Activated naive CD4-positive, alpha-beta T cell treated with anti-CD3 and anti-CD28 coated beads, Interleukin-2, amount 10 ng/mL, durations not matched to agents 7 days and 5 days (primary cell): ENCODE data around the gene CDK5.

ENCODE experiments used
- CTCF ChIA-PET: fragments of 350-600 bp; sonication (Branson Sonifier 250); formaldehyde crosslinking; loops from one replicate; lab custom pipeline; 2021; ENCODE audit warnings: antibody characterized with exemption; lab: Charles Lee
- DNase-seq: peaks from one replicate; pipeline ENCODE4 v3.0.0-alpha.2; 2020
- H3K27ac Mint-ChIP-seq: one replicate; pipeline ENCODE4 v1.8.0; 2021; ENCODE audit warnings: mild to moderate bottlenecking, moderate library complexity, mixed read lengths
- H3K27me3 Mint-ChIP-seq: one replicate; pipeline ENCODE4 v1.8.0; 2021; ENCODE audit warnings: mild to moderate bottlenecking, mixed read lengths
- H3K36me3 Mint-ChIP-seq: one replicate; pipeline ENCODE4 v1.8.0; 2021; ENCODE audit warnings: mixed read lengths
- H3K4me1 Mint-ChIP-seq: one replicate; pipeline ENCODE4 v1.8.0; 2021; ENCODE audit warnings: mixed read lengths
- H3K4me3 Mint-ChIP-seq: one replicate; pipeline ENCODE4 v1.8.0; 2021; ENCODE audit warnings: mild to moderate bottlenecking, moderate library complexity, mixed read lengths
- H3K9me3 Mint-ChIP-seq: one replicate; pipeline ENCODE4 v1.8.0; 2021; ENCODE audit warnings: mixed read lengths

The CDK5 gene

DNA sequence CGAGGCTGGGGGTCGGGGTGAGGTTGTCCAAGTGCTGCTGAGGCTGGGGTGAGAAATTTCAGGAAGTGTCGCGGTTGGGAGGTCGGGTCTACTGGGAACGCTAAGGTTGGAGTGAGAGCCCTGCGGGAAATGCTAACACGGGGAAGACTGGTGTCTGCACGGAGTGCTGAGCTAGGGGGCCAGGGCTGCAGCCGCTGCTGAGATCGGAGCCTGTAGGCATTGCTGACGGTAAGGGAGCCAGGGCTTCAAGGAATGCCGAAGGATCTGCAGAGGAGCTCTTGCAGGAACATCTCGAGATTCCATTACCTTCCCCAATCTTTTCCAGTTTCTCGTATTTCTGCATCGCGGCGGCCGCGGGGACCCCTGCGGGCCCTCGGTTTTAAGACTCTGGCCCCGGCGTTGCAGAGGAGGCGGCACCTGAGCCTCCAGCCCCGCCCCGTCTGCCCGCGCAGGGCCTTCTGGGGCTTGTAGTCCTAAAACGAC is at the start of gene CDK5:
Gene CDK5 (minus strand): TSS at position 392 of the 483 bp plus-strand sequence. CDS start 49 bp downstream, at position 343.
- DNase-seq, result no peak
- Mint-ChIP-seq H3K9me3 (no peaks in the 10 kb centered on the region), H3K4me1 (peaks cover 61% of the 10 kb centered on the region), H3K27me3 (peaks cover 2% of the 10 kb centered on the region), H3K27ac (peak within 1 kb of the TSS; percentile 94), H3K36me3 (peaks cover 5% of the 10 kb centered on the region), H3K4me3 (peak within 1 kb of the TSS; percentile 96)
- CTCF ChIA-PET, result interaction anchor here (1.3 kb wide), 1 partner anchor 53 kb away, joined by 4 read pairs; no protein-coding TSS in a partner anchor

GRCh38 chr7:151104411-151105235 is 46.9 kb upstream of the CDK5 start:
- Mint-ChIP-seq H3K4me3 (no peak overlapping the region), H3K4me1 (no peaks in the 10 kb centered on the region), H3K27ac (no peak overlapping the region), H3K27me3 (peaks cover 6% of the 10 kb centered on the region), H3K9me3 (no peaks in the 10 kb centered on the region), H3K36me3 (no peaks in the 10 kb centered on the region)
- CTCF ChIA-PET, result interaction anchor here (1.3 to 3.0 kb wide), 3 partner anchors 7 to 19 kb away, joined by 3 to 14 read pairs (median 8); no protein-coding TSS in a partner anchor
- DNase-seq, result no peak

GRCh38 chr7:151103973-151104372 is 46.3 kb upstream of the CDK5 start:
- Mint-ChIP-seq H3K27ac (no peak overlapping the region), H3K36me3 (no peaks in the 10 kb centered on the region), H3K4me3 (no peak overlapping the region), H3K4me1 (no peaks in the 10 kb centered on the region), H3K27me3 (peaks cover 6% of the 10 kb centered on the region), H3K9me3 (no peaks in the 10 kb centered on the region)
- CTCF ChIA-PET, result interaction anchor here (1.0 to 3.0 kb wide), 3 partner anchors 8 to 20 kb away, joined by 3 to 14 read pairs (median 8); no protein-coding TSS in a partner anchor
- no peak for DNase-seq

DNA sequence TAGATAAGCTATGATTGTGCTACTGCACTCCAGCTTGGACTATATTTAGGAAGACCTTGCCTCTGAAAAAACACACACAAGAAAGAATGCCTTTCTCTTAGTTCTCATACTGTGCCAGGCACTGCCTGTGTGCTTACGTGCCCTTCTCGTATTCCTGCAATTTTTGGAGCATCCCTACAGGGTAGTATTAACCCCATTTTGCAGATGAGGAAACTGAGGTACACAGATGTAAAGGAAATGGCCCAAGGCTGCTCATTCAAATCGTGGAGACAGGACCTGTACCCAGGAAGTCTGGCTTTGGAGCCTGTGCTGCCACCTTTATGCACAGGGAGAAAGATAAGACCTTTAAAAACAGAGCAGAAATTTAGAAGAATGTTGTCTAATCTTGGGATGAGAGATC is 45.3 kb upstream of the CDK5 start:
- no peak overlapping the region for H3K27ac Mint-ChIP-seq
- no peaks in the 10 kb centered on the region for H3K9me3 Mint-ChIP-seq
- DNase-seq, result no peak
- CTCF ChIA-PET, result interaction anchor here (1.0 to 3.0 kb wide), 4 partner anchors 9 to 21 kb away, joined by 3 to 14 read pairs (median 6); no protein-coding TSS in a partner anchor
- H3K4me3 Mint-ChIP-seq, result no peak overlapping the region
- peaks cover 6% of the 10 kb centered on the region for H3K27me3 Mint-ChIP-seq
- H3K4me1 Mint-ChIP-seq, result no peaks in the 10 kb centered on the region
- H3K36me3 Mint-ChIP-seq, result no peaks in the 10 kb centered on the region

DNA sequence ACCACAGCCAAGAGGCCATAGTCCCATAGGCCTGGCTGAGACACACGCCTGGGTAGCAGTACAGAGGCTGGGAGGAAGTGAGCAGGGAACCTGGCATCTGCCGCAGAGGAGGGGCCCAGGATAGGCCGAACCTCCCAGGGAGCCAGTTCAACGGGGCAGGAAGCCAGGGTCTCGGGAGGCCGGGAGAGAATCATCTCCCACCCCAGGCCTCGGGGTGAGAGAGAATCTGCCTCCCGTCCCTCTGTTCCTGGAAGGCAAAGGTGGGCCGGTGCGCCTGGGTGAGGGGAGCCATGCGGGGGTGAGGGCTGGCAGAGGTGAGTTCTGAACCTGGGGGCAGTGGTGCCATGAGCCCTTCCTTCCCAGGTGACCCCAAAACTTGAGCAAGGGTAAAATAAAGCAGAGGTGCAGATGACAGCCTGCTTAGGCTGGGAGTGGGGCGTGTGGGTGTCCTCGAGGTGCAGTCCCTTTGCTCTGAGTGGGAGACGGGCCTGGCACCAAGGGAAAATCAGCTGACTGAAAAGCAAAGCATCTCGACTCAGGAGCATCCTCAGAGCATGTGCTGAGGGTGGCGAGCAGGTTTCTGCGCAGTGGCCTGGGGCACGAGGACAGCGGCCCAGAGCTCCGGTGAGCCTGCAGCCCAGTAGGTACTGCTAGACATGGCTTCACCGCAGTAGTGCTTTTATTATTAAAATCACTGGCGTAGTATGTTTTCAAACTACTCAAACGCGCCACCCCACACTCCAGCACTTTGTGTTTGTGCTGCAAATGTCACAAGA is 44.1 kb upstream of the CDK5 start:
- Mint-ChIP-seq H3K9me3 (no peaks in the 10 kb centered on the region), H3K27me3 (peaks cover 6% of the 10 kb centered on the region), H3K27ac (no peak overlapping the region), H3K4me1 (no peaks in the 10 kb centered on the region), H3K36me3 (no peaks in the 10 kb centered on the region), H3K4me3 (no peak overlapping the region)
- no peak for DNase-seq
- CTCF ChIA-PET, result interaction anchor here (3.0 kb wide), 1 partner anchor 10 kb away, joined by 14 read pairs; no protein-coding TSS in a partner anchor

DNA sequence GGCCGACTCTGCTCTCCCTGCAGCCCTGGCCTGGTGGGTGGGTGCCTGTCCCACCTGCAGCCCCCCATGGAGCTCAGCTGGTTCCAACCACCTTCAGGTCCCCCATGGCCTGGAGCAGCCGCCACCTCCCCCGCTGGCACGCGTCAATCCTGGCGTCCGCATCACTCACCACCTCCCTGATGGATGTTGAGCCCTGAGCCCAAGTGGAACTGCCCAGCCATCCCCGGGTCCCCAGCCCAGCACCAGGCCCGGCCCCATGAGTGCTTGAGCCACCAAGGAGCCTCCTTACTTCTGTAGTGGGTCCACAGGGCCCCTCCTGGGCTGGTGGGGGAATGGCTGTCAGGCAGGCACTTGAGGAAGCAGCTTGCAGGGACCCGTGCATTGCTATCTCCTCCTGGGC is 43.2 kb upstream of the CDK5 start:
- no peaks in the 10 kb centered on the region for H3K4me1 Mint-ChIP-seq

DNA sequence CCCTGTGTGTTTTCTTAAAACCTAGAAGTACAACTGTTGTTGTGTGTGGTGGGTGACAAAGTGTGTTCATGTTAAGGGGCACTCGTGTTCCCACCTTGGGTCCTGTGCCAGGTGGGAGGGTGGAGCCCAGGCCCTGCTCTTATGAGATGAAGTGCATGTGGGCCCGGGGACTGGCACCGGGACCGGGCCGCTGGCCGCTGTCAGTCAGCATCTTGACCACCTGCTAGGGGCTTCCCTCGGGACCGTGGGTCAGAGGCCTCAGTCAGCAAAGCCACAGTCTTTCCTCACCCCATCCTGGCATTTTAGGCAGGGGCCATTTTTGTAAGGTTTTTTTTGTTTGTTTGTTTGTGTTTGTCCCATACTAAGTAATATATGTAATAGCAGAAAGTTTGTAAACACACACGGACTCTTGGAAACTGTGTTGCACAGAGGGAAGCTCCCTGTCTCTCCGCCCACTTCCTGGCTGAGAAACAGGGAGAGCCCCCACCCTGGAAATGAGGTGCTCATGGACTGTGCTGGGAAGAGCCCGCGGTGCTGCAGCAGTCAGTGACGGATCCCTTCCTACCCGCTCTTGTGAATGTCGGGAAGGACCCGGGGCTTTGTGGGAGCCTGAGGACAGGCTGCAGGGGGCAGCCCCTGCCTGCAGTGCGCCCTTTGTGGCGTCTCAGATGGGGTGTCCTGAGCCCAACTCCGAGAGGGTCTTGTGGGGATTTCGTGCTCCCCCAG is 42.0 kb upstream of the CDK5 start:
- Mint-ChIP-seq H3K27me3 (peaks cover 3% of the 10 kb centered on the region), H3K9me3 (no peaks in the 10 kb centered on the region), H3K4me3 (no peak overlapping the region), H3K27ac (no peak overlapping the region), H3K4me1 (no peaks in the 10 kb centered on the region), H3K36me3 (no peaks in the 10 kb centered on the region)
- CTCF ChIA-PET, result interaction anchor here (1.1 kb wide), 1 partner anchor 11 kb away, joined by 5 read pairs; no protein-coding TSS in a partner anchor
- DNase-seq, result no peak

More for the DNA sequence above, 43.2 kb upstream of the CDK5 start:
- H3K9me3 Mint-ChIP-seq, result no peaks in the 10 kb centered on the region
- H3K36me3 Mint-ChIP-seq, result no peaks in the 10 kb centered on the region
- peaks cover 6% of the 10 kb centered on the region for H3K27me3 Mint-ChIP-seq
- no peak overlapping the region for H3K27ac Mint-ChIP-seq
- no peak overlapping the region for H3K4me3 Mint-ChIP-seq
- CTCF ChIA-PET, result interaction anchor here (1.1 kb wide), 1 partner anchor 10 kb away, joined by 5 read pairs; no protein-coding TSS in a partner anchor
- no peak for DNase-seq

DNA sequence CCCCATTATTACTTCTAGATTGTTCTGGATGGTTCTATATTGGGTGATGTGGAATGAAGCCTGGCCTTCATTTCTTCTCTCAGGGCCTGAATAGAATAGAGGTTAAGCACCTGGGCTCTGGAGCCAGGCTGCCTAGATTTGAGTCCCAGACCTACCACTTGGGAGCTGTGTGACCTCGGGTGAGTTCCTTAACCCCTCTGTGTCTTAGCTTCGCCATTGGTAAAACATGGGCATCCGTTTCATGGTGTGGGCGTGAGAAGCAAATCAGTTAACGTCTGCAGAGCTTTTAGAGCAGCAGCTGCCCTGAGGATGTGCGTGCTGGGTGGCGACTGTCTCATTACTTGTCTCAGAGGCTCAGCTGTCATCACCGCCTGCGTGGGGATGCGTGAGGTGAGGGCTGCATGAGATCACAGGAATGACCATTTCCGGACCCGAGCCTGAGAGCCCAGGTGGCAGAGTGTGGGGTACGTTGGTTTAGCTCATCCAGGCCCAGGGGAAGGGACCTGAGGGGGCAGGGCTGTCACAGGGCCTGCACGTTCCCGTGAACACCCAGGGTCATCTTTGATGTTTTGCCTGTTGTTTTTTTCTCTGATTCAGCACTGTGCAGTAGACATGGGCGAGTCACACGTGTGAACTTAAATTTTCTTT is 38.3 kb upstream of the CDK5 start:
- Mint-ChIP-seq H3K9me3 (no peaks in the 10 kb centered on the region), H3K36me3 (no peaks in the 10 kb centered on the region), H3K4me1 (no peaks in the 10 kb centered on the region), H3K27ac (no peak overlapping the region), H3K4me3 (no peak overlapping the region), H3K27me3 (peaks cover 6% of the 10 kb centered on the region)
- CTCF ChIA-PET, result interaction anchor here (2.0 kb wide), 1 partner anchor 14 kb away, joined by 12 read pairs; no protein-coding TSS in a partner anchor
- DNase-seq, result no peak

DNA sequence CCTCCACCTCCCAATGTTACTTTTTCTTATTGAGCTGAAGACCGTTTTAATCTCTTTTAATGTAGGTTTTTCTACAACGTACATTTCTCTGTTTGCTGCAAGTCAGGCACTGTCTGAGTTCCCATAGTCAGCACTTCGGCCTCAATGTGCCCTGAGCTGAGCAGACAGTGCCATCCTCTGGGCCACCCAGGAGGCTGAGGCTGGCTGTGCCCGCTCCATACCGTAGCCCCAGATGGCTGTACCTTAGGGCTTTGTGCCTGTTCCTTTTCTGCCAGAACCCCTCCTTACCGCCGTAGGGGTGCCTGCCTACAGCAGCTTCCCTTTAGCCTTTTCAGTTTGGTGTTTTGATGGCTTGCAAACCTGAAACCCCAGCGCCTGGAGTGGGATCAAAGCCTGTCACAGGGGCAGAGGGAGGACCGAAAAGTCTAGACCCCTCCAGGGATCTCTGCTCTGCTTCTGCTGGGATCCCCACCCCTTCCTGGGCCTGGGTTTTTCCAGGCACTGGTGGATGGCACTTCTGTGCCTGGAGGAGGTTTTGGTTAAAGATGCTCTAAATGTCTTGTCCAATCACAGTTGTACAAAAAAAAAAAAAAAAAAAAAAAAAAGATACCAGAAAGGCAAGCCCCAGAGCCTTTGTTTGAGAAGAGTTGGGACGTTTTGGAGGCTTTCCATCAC is 37.6 kb upstream of the CDK5 start:
- H3K4me1 Mint-ChIP-seq, result no peaks in the 10 kb centered on the region
- CTCF ChIA-PET, result interaction anchor here (1.0 to 2.0 kb wide), 4 partner anchors 10 to 103 kb away, joined by 3 to 12 read pairs (median 4); no protein-coding TSS in a partner anchor
- H3K4me3 Mint-ChIP-seq, result no peak overlapping the region
- H3K27ac Mint-ChIP-seq, result no peak overlapping the region
- no peaks in the 10 kb centered on the region for H3K36me3 Mint-ChIP-seq
- no peaks in the 10 kb centered on the region for H3K9me3 Mint-ChIP-seq
- no peak for DNase-seq
- H3K27me3 Mint-ChIP-seq, result peaks cover 9% of the 10 kb centered on the region

DNA sequence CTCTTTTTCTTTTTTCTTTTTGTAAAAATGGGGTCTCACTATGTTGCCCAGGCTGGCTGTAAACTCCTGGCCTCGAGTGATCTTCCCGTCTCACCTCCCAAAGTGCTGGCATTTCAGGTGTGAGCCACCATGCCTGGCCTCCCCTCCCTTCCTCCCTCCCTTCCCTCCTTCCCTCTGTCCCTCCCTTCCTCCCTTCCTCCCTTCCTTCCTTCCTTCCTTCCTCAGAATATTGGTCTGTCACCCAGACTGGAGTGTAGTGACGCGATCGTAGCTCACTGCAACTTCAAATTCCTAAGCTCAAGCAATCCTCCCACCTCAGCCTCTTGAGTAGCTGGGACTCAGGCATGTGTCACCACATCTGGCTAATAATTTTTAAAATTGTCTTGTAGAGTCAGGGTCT is 37.0 kb upstream of the CDK5 start:
- Mint-ChIP-seq H3K36me3 (no peaks in the 10 kb centered on the region), H3K4me3 (no peak overlapping the region), H3K27ac (no peak overlapping the region), H3K27me3 (peaks cover 13% of the 10 kb centered on the region), H3K9me3 (no peaks in the 10 kb centered on the region), H3K4me1 (no peaks in the 10 kb centered on the region)
- CTCF ChIA-PET, result interaction anchor here (1.0 to 2.0 kb wide), 5 partner anchors 10 to 102 kb away, joined by 3 to 12 read pairs (median 4); no protein-coding TSS in a partner anchor
- DNase-seq, result no peak

DNA sequence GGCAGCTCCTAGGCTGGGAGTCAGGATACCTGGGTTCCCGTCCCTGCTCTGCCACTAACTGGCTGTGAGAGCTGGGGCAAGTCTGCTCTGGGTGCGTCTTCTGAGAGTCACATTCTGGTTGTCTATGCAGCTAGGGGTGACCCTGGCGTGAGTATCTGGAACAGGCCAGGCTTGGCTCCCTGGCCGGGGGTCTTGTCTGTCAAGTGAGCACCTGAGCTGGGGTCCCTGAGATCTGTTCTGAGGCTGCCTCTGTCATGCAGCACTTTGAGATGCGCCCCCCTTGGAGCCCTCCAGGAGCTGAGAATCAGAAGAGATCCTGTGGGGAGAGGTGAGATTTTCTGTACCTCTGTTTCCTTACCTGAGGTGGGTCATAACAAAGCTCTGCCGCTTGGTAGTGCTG is 36.1 kb upstream of the CDK5 start:
- H3K27ac Mint-ChIP-seq, result no peak overlapping the region
- peaks cover 22% of the 10 kb centered on the region for H3K27me3 Mint-ChIP-seq
- H3K4me1 Mint-ChIP-seq, result peaks cover 4% of the 10 kb centered on the region
- H3K9me3 Mint-ChIP-seq, result no peaks in the 10 kb centered on the region
- DNase-seq, result no peak
- peaks cover 2% of the 10 kb centered on the region for H3K36me3 Mint-ChIP-seq
- H3K4me3 Mint-ChIP-seq, result no peak overlapping the region
- CTCF ChIA-PET, result interaction anchor here (1.0 to 1.4 kb wide), 3 partner anchors 17 to 30 kb away, joined by 3 to 5 read pairs (median 4); no protein-coding TSS in a partner anchor

DNA sequence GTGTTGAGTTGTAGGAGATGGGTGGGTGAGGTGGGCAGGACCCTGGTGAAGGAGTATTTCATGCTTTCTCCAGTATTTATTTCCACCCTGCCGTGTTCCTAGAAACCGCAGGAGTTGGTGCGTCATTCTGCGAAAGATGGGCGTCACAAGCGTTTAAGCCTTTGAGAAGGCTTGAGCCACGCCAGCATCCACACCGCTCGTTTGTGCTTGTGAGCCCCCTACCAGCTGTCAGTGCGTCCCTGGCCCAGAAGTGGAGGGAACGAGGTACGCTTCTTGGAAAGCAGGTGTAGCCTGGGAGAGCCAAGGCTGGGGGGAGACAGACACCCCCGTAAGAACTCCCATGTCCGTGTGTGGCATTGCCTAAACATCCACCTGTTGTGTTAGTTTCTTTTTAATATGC is 34.3 kb upstream of the CDK5 start:
- no peak for DNase-seq
- Mint-ChIP-seq H3K4me3 (no peak overlapping the region), H3K4me1 (peaks cover 11% of the 10 kb centered on the region), H3K27me3 (peaks cover 39% of the 10 kb centered on the region), H3K9me3 (no peaks in the 10 kb centered on the region), H3K36me3 (peaks cover 2% of the 10 kb centered on the region), H3K27ac (no peak overlapping the region)
- CTCF ChIA-PET, result interaction anchor here (0.9 to 1.9 kb wide), 3 partner anchors 14 to 19 kb away, joined by 4 to 9 read pairs (median 6); no protein-coding TSS in a partner anchor
